DLD1 (cell line): ENCODE measurements around the gene LVRN.
"Not testable (repeated sequence)": the region's sequence is repeated elsewhere in the genome, so short reads cannot be mapped to it uniquely, and the experiment has no call there.

ENCODE experiments used
- in situ Hi-C: cut with HindIII; loops from 2 replicates; pipeline ENCODE4 v1.10.0; 2017; ENCODE audit warnings: low sequenced_read_pairs

Gene LVRN, protein sequence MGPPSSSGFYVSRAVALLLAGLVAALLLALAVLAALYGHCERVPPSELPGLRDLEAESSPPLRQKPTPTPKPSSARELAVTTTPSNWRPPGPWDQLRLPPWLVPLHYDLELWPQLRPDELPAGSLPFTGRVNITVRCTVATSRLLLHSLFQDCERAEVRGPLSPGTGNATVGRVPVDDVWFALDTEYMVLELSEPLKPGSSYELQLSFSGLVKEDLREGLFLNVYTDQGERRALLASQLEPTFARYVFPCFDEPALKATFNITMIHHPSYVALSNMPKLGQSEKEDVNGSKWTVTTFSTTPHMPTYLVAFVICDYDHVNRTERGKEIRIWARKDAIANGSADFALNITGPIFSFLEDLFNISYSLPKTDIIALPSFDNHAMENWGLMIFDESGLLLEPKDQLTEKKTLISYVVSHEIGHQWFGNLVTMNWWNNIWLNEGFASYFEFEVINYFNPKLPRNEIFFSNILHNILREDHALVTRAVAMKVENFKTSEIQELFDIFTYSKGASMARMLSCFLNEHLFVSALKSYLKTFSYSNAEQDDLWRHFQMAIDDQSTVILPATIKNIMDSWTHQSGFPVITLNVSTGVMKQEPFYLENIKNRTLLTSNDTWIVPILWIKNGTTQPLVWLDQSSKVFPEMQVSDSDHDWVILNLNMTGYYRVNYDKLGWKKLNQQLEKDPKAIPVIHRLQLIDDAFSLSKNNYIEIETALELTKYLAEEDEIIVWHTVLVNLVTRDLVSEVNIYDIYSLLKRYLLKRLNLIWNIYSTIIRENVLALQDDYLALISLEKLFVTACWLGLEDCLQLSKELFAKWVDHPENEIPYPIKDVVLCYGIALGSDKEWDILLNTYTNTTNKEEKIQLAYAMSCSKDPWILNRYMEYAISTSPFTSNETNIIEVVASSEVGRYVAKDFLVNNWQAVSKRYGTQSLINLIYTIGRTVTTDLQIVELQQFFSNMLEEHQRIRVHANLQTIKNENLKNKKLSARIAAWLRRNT

DNA sequence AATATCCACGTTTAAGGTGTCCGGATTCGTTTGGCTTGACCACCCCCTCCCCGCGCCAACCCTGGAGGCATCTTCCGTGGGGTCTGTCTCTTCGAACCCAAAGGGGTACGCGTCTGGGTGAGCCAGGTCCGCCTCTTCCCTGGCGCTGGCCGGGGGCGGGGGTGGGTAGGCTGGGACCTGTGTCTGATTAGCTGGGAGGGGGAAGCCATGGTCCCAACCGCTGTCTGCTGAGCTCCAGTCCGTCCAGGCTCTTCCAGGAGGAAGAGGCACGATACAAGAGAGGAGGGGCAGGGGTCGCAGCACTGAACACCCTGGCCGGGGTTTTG is at the start of gene LVRN:
Gene LVRN (plus strand): TSS at position 237 of the 326 bp plus-strand sequence. CDS start 143 bp downstream, outside the sequence.
- in situ Hi-C loops = no loop called here

- in situ Hi-C loops = not testable (repeated sequence)
These were observed 48.5 kb upstream of the LVRN start for GRCh38 chr5:115913623-115914400.

- in situ Hi-C loops = no loop called here
These were observed 42.0 kb upstream of the LVRN start for GRCh38 chr5:115920171-115920725.

DNA sequence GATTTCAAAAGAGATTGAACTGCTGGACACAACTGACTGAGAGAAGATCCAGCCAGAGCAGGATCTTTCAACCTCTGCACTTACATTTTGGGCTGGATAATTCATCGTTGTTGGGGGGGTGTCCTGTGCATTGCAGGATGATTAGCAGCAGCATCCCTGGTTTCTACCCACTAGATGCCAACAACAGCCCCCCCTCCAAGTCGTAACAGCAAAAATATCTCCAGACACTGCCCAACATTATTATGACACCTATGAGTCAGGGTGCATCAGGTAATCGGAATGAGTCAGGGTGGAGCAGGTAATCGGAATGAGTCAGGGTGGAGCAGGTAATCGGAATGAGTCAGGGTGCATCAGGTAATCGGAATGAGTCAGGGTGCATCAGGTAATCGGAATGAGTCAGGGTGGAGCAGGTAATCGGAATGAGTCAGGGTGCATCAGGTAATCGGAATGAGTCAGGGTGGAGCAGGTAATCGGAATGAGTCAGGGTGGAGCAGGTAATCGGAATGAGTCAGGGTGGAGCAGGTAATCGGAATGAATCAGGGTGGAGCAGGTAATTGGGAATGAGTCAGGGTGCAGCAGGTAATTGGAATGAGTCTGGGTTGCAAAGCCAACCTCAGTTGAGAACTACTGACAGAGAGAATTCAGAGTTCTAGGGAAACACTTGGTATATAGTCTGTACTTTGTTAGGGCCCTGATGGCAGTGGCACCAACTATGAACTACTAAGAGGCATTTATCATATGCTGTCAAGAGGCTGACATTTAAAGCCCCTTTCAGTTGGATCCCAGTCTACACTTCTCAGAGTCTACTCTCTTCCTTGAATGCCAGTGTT is 33.5 kb upstream of the LVRN start:
- in situ Hi-C loops = not testable (repeated sequence)

GRCh38 chr5:115930171-115930570 is 32.1 kb upstream of the LVRN start:
- in situ Hi-C loops = not testable (repeated sequence)

DNA sequence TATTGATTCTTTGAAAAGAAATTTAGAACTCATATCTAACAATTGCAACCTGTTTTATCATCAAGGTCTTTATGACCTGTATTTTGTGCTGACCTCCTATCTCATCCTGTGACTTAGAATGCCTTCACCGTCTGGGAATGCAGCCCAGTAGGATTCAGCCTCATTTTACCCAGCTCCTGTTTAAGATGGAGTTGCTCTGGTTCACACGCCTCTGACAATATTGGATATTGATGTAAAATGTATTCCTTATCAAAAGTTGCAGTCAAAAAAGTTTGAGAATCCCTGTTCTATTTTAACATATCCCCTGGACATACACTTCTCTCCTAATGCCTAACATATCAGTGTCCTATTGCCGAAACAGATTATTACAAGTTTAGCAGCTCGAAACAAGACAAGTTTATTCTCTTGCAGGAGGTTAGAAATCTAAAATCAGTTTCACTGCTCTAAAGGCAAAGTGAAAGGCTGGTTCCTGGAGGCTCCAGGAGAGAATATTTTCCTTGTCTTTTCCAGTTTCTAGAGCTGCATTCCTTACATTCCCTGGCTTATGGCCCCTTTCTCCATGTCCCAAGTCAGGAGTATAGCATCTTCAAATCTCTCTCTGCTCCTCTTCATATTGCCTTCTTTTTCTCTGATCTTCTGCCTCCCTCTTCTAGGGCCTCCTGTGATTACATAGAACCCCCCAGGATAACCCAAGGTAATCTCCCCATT is 31.5 kb upstream of the LVRN start:
- in situ Hi-C loops = no loop called here

GRCh38 chr5:115932991-115933390 is 29.3 kb upstream of the LVRN start:
- in situ Hi-C loops = no loop called here

DNA sequence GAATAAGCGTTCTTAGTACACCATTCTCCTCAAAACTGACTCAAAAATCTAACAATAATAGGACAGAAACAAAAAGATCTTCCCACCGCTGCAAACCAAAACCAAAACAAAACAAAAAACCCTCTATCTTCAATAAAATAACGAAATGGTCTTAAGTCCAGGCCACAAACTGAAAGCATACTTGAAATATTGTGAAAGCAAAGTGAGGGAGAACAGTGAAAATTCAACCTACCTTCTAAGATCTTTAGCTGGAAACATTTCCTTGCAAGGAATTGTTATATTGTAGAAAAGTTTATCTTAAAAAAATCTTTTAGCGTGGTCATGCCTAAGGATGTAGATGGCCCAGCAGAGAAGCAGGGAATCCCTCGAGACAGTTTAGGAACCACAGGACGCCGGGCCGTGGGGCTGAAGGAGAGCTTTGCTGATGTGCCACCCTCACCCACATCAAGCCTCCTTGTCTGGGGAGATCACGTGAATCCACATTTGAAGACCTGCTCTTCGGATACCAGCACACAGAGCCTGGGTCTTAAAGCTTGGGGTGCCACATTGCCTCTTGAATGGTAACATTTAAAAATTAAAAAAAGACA is 27.8 kb upstream of the LVRN start:
- in situ Hi-C loops = no loop called here

DNA sequence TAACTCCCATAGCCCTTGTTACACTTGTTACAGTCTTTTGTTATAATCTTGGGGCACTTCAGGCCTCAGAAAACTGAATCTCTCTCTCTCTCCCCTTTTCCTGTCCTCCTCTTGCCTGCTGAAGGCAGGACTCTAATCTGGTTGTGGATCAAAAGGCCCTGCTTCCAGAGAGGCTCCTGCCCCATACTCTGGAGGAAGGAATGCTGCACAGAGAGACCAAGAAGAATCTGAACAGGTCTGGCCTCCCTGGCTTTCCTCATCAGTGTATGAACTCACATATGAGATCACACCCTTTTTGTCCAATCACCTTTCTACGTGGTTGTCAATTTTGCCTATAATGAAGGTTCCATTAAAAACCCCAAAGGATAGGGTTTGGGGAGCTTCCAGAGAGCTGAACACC is 26.2 kb upstream of the LVRN start:
- in situ Hi-C loops = no loop called here

DNA sequence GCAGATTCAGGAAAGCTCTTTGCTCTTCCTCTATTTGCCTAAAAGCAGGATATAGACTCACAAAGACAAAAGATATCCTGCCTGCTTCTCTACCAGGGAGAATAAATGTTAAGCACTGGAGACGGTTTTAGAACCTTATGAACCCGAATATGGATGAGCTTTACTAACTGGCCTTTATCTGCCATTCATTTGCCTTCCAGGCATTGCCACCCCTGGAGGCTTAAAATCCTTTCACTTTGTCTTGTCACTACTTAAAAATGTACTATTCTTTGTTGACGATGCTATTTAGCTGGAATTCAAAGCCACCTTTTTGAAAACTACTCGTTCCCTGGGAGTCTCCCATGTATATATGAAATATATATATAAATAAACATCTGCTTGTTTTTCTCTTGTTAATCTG is 23.2 kb upstream of the LVRN start:
- in situ Hi-C loops = no loop called here

DNA sequence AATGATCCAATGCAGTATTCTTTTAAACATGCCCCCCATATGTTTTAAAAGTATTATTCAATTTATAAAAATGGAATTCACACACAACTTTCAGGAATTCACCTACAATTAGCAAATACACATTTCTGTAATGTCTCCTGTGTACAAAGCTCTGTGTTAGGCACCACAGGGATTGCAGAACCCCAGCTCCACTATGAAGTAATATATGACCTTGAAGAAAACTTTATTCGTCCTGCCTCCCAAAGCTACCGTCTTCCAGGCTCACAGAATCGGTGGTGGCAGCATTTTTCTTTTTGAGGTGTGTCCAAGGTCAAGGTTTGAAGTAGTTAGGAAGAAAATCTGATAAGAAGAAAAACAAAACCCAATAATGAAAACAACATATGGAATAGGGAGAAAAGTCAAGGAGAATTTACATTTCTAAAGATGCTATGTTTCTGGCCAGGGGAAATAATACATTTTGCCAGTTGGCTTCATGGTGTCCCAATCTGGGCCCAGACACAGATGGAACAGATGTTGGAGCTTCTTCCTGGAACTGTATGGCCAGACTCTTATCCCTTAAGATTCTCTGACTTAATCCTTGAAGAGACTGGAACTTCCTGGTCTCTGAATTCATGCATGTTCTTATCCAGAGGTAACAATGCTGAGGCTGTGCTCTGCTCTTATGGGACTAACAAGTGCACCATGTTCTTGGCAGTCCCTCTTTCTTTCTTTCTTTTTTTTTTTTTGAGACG is 22.0 kb upstream of the LVRN start:
- in situ Hi-C loops = no loop called here

DNA sequence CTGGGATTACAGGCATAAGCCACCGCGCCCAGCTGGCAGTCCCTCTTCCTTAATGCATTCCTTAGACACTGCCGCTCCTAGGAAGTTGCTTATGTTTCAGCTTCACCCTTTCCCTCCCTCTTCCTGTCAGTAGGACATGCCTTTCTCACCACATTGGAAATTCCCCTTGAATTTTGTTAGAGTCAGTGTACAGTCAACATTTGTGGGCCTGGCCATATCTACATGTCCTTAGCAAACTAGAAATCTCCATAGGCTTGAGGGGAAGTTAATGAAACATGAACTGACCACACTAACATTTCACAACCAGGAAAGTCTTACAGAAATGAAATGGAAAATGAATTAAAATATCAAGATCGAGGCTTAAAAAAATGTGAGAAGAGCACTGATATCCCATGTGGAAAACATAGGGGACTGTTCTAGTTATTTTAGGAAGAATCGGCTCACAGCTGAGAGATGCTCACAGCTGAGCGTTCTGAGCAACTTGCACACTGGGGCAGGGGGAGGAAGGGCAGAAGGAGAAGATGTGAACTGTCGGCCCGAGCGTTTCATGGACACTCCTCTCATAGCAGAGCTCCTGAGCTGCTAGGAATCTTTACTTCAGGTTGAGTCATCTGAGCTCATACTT is 21.1 kb upstream of the LVRN start:
- in situ Hi-C loops = no loop called here

GRCh38 chr5:115944501-115944900 is 17.8 kb upstream of the LVRN start:
- in situ Hi-C loops = no loop called here

- in situ Hi-C loops = no loop called here
These were observed 15.6 kb upstream of the LVRN start for GRCh38 chr5:115946655-115947054.

- in situ Hi-C loops = no loop called here
These were observed 15.0 kb upstream of the LVRN start for GRCh38 chr5:115947260-115947659.

DNA sequence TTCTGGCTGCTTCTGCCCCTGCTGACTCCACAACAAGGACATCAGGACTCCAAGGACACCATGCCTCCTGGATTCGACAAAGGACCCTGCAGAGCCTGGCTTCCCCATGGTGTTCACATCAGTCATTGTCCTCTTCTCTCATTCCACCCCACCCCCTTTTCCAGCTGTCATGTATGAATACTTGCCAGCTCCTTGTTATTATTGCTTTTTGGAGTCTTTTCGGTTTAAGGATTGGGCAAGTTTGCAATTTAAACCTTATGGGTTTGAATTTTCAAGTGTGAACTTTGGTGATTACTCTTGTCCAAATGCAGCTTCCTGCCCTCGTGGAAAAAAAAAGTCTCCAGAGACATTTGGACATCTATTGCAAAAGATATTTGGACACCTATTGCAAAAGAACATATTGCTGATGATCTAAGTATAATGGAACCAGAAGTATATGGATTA is 14.2 kb upstream of the LVRN start:
- in situ Hi-C loops = no loop called here

DNA sequence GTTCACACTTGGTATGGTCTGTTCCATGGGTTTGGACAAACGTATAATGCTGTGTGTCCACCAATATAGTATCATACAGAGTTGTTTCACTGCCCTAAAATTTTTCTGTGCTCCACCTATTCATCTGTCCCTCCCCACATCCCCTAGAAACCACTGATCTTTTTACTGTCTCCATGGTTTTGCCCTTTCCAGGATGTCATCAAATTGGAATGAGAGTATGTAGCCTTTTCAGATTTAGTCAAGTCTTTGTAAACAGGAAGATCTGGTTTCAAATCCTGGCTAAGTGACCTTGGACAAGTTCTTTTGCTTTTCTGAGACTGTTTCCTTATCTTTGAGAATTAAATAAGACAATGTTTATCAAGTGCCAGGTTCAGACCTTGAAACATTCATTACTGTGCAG is 13.2 kb upstream of the LVRN start:
- in situ Hi-C loops = no loop called here

- in situ Hi-C loops = no loop called here
These were observed 9.7 kb upstream of the LVRN start for GRCh38 chr5:115952588-115952987.
